Measurements from ENCODE around the gene PARD3B.

PARD3B gene

GRCh38 chr2:205055251-205055650 is 510.0 kb downstream of the PARD3B start:
- DNase-seq (ENCODE audit: low spot score): no peak
- H3K27ac ChIP-seq: no peak overlapping the region
- no peak for TF ChIP-seq CTCF (IDR thresholded peaks at IDR 0.05)
- no peak overlapping the region for H3K4me3 ChIP-seq

GRCh38 chr2:205056151-205056561 is 510.9 kb downstream of the PARD3B start:
- Histone ChIP-seq H3K4me3 (no peak overlapping the region), H3K27ac (no peak overlapping the region)
- no peak for DNase-seq (ENCODE audit: low spot score)
- TF ChIP-seq CTCF (IDR thresholded peaks at IDR 0.05): no peak

GRCh38 chr2:205058409-205058808 is 513.1 kb downstream of the PARD3B start:
- no peak overlapping the region for H3K27ac ChIP-seq
- TF ChIP-seq CTCF (IDR thresholded peaks at IDR 0.05): no peak
- no peak for DNase-seq (ENCODE audit: low spot score)
- H3K4me3 ChIP-seq: no peak overlapping the region

GRCh38 chr2:205060269-205060668 is 515.0 kb downstream of the PARD3B start:
- no peak for TF ChIP-seq CTCF (IDR thresholded peaks at IDR 0.05)
- no peak overlapping the region for H3K27ac ChIP-seq
- no peak overlapping the region for H3K4me3 ChIP-seq
- DNase-seq (ENCODE audit: low spot score): no peak

- DNase-seq (ENCODE audit: low spot score): no peak
- no peak overlapping the region for H3K4me3 ChIP-seq
- no peak overlapping the region for H3K27ac ChIP-seq
- TF ChIP-seq CTCF (IDR thresholded peaks at IDR 0.05): no peak
Observed at GRCh38 chr2:205066081-205066480, 520.8 kb downstream of the PARD3B start.

GRCh38 chr2:205069928-205070327 is 524.7 kb downstream of the PARD3B start:
- Histone ChIP-seq H3K27ac (no peak overlapping the region), H3K4me3 (no peak overlapping the region)
- TF ChIP-seq CTCF (IDR thresholded peaks at IDR 0.05): no peak
- DNase-seq (ENCODE audit: low spot score): no peak

GRCh38 chr2:205070889-205071288 is 525.6 kb downstream of the PARD3B start:
- no peak overlapping the region for H3K4me3 ChIP-seq
- no peak for TF ChIP-seq CTCF (IDR thresholded peaks at IDR 0.05)
- no peak overlapping the region for H3K27ac ChIP-seq
- DNase-seq (ENCODE audit: low spot score): no peak
